ENCODE data around the gene CXXC5. TPM values are rescaled to one million over a fixed set of nuclear protein-coding genes. Genes with fewer than 3 reads are reported as not detected.

CXXC5 gene
- polyA plus RNA-seq, 1 donor from 2014 or later: 24.4 TPM

- H3K9me3 ChIP-seq (ENCODE audit: low read length): no peaks in the 10 kb centered on the region
- TF ChIP-seq REST (IDR thresholded peaks at IDR 0.05; ENCODE audit: borderline replicate concordance): no peak
- TF ChIP-seq CTCF (IDR thresholded peaks at IDR 0.05; ENCODE audit: poor library complexity, severe bottlenecking): no peak
- no peak for TF ChIP-seq SMC3 (conservative IDR thresholded peaks at IDR 0.05; ENCODE audit: poor library complexity)
- no peak for TF ChIP-seq MXI1 (conservative IDR thresholded peaks at IDR 0.05; ENCODE audit: poor library complexity, severe bottlenecking)
- no peak for TF ChIP-seq EZH2 (IDR thresholded peaks at IDR 0.05; ENCODE audit: borderline replicate concordance, insufficient read depth, low read length, poor library complexity, severe bottlenecking)
- no peak for TF ChIP-seq POLR2AphosphoS5 (IDR thresholded peaks at IDR 0.05)
- TF ChIP-seq TAF1 (IDR thresholded peaks at IDR 0.05; ENCODE audit: low read depth): no peak
- TF ChIP-seq RAD21 (conservative IDR thresholded peaks at IDR 0.05): no peak
- H3F3A ChIP-seq (ENCODE audit: insufficient read depth, low read length, poor library complexity, severe bottlenecking): no peaks in the 10 kb centered on the region
- H4K20me1 ChIP-seq (ENCODE audit: insufficient read depth): no peaks in the 10 kb centered on the region
- H3K9me2 ChIP-seq (ENCODE audit: insufficient read depth, low read length): no peaks in the 10 kb centered on the region
- H3K27me3 ChIP-seq (ENCODE audit: insufficient read depth, low read depth, low read length): peaks cover 14% of the 10 kb centered on the region
- H3K79me2 ChIP-seq (replicated peaks; ENCODE audit: insufficient read depth, low read length): peaks cover 58% of the 10 kb centered on the region
- no peak overlapping the region for H3K27ac ChIP-seq (ENCODE audit: low read length)
- no peak overlapping the region for H3K4me2 ChIP-seq (ENCODE audit: low read length)
- H2AFZ ChIP-seq (ENCODE audit: low read depth, low read length): no peak overlapping the region
- H3K4me3 ChIP-seq (ENCODE audit: low read length): no peak overlapping the region
- H3K36me3 ChIP-seq (ENCODE audit: insufficient read depth, low read length): no peaks in the 10 kb centered on the region
- H3K9ac ChIP-seq (ENCODE audit: low read length): no peak overlapping the region
These were observed 5.5 kb downstream of the CXXC5 start for GRCh38 chr5:139653616-139654015.

GRCh38 chr5:139654464-139654863 lies 6.3 kb downstream of the CXXC5 start:
- no peaks in the 10 kb centered on the region for H3K9me2 ChIP-seq (ENCODE audit: insufficient read depth, low read length)
- no peak overlapping the region for H2AFZ ChIP-seq (ENCODE audit: low read depth, low read length)
- no peaks in the 10 kb centered on the region for H4K20me1 ChIP-seq (ENCODE audit: insufficient read depth)
- H3K79me2 ChIP-seq (replicated peaks; ENCODE audit: insufficient read depth, low read length): peaks cover 60% of the 10 kb centered on the region
- no peak overlapping the region for H3K4me2 ChIP-seq (ENCODE audit: low read length)
- peaks cover 9% of the 10 kb centered on the region for H3K27me3 ChIP-seq (ENCODE audit: insufficient read depth, low read depth, low read length)
- H3K36me3 ChIP-seq (ENCODE audit: insufficient read depth, low read length): no peaks in the 10 kb centered on the region
- H3K27ac ChIP-seq (ENCODE audit: low read length): peak overlapping the region; percentile 12
- H3F3A ChIP-seq (ENCODE audit: insufficient read depth, low read length, poor library complexity, severe bottlenecking): no peaks in the 10 kb centered on the region
- H3K9me3 ChIP-seq (ENCODE audit: low read length): no peaks in the 10 kb centered on the region
- no peak for TF ChIP-seq MXI1 (conservative IDR thresholded peaks at IDR 0.05; ENCODE audit: poor library complexity, severe bottlenecking)
- TF ChIP-seq CTCF (IDR thresholded peaks at IDR 0.05; ENCODE audit: poor library complexity, severe bottlenecking): no peak
- no peak for TF ChIP-seq EZH2 (IDR thresholded peaks at IDR 0.05; ENCODE audit: borderline replicate concordance, insufficient read depth, low read length, poor library complexity, severe bottlenecking)
- no peak for TF ChIP-seq SMC3 (conservative IDR thresholded peaks at IDR 0.05; ENCODE audit: poor library complexity)
- no peak for TF ChIP-seq TAF1 (IDR thresholded peaks at IDR 0.05; ENCODE audit: low read depth)
- no peak for TF ChIP-seq POLR2AphosphoS5 (IDR thresholded peaks at IDR 0.05)
- TF ChIP-seq RAD21 (conservative IDR thresholded peaks at IDR 0.05): no peak
- no peak for TF ChIP-seq EP300 (conservative IDR thresholded peaks at IDR 0.05; ENCODE audit: poor library complexity, severe bottlenecking)
- no peak overlapping the region for H3K4me3 ChIP-seq (ENCODE audit: low read length)
- H3K9ac ChIP-seq (ENCODE audit: low read length): peak overlapping the region; percentile 34

Measured in neural cell (in vitro differentiated cells).